SK-N-SH (cell line): ENCODE data around the gene ARHGEF26. TPM values are rescaled to one million over a fixed set of nuclear protein-coding genes. Genes with fewer than 3 reads are reported as not detected.

ENCODE experiments used
- CTCF ChIA-PET: fragments of 300-600, 350-600 bp; formaldehyde crosslinking; extraction: SDS; loops from one replicate; lab custom pipeline; 2021; lab: Yijun Ruan, JAX
- POLR2A ChIA-PET: fragments of 350-600 bp; sonication (Branson Sonifier 250); formaldehyde crosslinking; extraction: SDS; loops from one replicate; lab custom pipeline; 2020; ENCODE audit warnings: antibody characterized with exemption, inconsistent platforms; lab: Yijun Ruan, JAX
- DNase-seq: peaks from one replicate; pipeline ENCODE4 v3.0.0; 2012
- H2AFZ ChIP-seq: fragments of 200-600 bp; sonication (generic); 2 replicates; pipeline ENCODE4 v1.8.1; 2016; ENCODE audit warnings: antibody characterized with exemption, mild to moderate bottlenecking, low read depth
- H3F3A ChIP-seq: fragments of 200-600 bp; sonication (generic); replicated peaks from 2 replicates; pipeline ENCODE3; 2016; ENCODE audit warnings: antibody characterized with exemption, mild to moderate bottlenecking; ENCODE audit not compliant: insufficient read depth
- H3K27ac ChIP-seq, 2 experiments: fragments of 200-500 bp in 1 of 2; fragments of 200-600 bp in 1 of 2; sonication (Bioruptor generic) in 1 of 2; sonication (generic), shearing (Covaris generic) in 1 of 2; 2 replicates each; pipeline versions ENCODE4 v1.5.1 to v1.6.1; 2014 to 2016; ENCODE audit warnings: low read depth in 2 of 2, inconsistent platforms in 1 of 2, low read length in 1 of 2, mild to moderate bottlenecking in 1 of 2, mixed read lengths in 1 of 2
- H3K27me3 ChIP-seq: fragments of 200-600 bp; sonication (generic), shearing (Covaris generic); 2 replicates; pipeline ENCODE4 v1.6.1; 2016; ENCODE audit warnings: mixed run types; ENCODE audit not compliant: insufficient read depth
- H3K36me3 ChIP-seq, 2 experiments: fragments of 200-500 bp in 1 of 2; fragments of 200-600 bp in 1 of 2; sonication (Bioruptor generic) in 1 of 2; sonication (generic) in 1 of 2; replicated peaks in 1 of 2; 2 replicates each; pipeline versions ENCODE3 to v1.5.1; 2014 to 2016; ENCODE audit warnings: low read length in 1 of 2, mild to moderate bottlenecking in 1 of 2; ENCODE audit not compliant: insufficient read depth in 2 of 2, control insufficient read depth in 1 of 2
- H3K4me1 ChIP-seq, 2 experiments: fragments of 200-500 bp in 1 of 2; fragments of 200-600 bp in 1 of 2; sonication (Bioruptor generic) in 1 of 2; sonication (generic), shearing (Covaris generic) in 1 of 2; 2 replicates each; pipeline versions ENCODE4 v1.5.1 to v1.6.1; 2014 to 2016; ENCODE audit warnings: low read depth in 1 of 2, low read length in 1 of 2, mixed run types in 1 of 2; ENCODE audit not compliant: insufficient read depth in 2 of 2, control insufficient read depth in 1 of 2
- H3K4me2 ChIP-seq: fragments of 200-600 bp; sonication (generic), shearing (Covaris generic); 2 replicates; pipeline ENCODE4 v1.6.1; 2017; ENCODE audit warnings: mixed run types
- H3K4me3 ChIP-seq, 2 experiments: fragments of 200-500 bp in 1 of 2; fragments of 200-600 bp in 1 of 2; sonication (Bioruptor generic) in 1 of 2; sonication (generic), shearing (Covaris generic) in 1 of 2; 2 replicates each; pipeline versions ENCODE4 v1.5.1 to v1.8.1; 2014 to 2016; ENCODE audit warnings: low read depth in 2 of 2, inconsistent platforms in 1 of 2, low read length in 1 of 2, mild to moderate bottlenecking in 1 of 2, mixed read lengths in 1 of 2, moderate library complexity in 1 of 2
- H3K79me2 ChIP-seq: fragments of 200-600 bp; sonication (generic); 2 replicates; pipeline ENCODE4 v1.8.1; 2017; ENCODE audit warnings: mild to moderate bottlenecking; ENCODE audit not compliant: insufficient read depth
- H3K9ac ChIP-seq: fragments of 200-600 bp; sonication (generic); 2 replicates; pipeline ENCODE4 v1.6.1; 2017; ENCODE audit warnings: mixed run types
- H3K9me2 ChIP-seq: fragments of 200-600 bp; sonication (generic); 2 replicates; pipeline ENCODE4 v1.6.1; 2017; ENCODE audit warnings: mixed run types
- H3K9me3 ChIP-seq: fragments of 200-600 bp; sonication (generic); 2 replicates; pipeline ENCODE4 v1.6.1; 2017; ENCODE audit warnings: mixed run types, mild to moderate bottlenecking, moderate library complexity
- H4K20me1 ChIP-seq: fragments of 200-600 bp; sonication (generic); 2 replicates; pipeline ENCODE4 v1.6.1; 2017; ENCODE audit warnings: mild to moderate bottlenecking, mixed run types; ENCODE audit not compliant: insufficient read depth
- CHD2 ChIP-seq: fragments of 150-350 bp; IDR thresholded peaks from 2 replicates; pipeline ENCODE4 v1.6.1; 2018; ENCODE audit warnings: low read length; ENCODE audit not compliant: partially characterized antibody
- FOSL2 ChIP-seq: IDR thresholded peaks from 2 replicates; pipeline ENCODE4 v1.4.0; 2012; ENCODE audit warnings: low read depth, mild to moderate bottlenecking, moderate library complexity, borderline replicate concordance
- JUND ChIP-seq: IDR thresholded peaks from 2 replicates; pipeline ENCODE4 v1.4.0; 2012
- MXI1 ChIP-seq: IDR thresholded peaks from 2 replicates; pipeline ENCODE4 v1.6.1; 2012; ENCODE audit warnings: mild to moderate bottlenecking, low read depth, low read length, improper control_type of control experiment
- RAD21 ChIP-seq: IDR thresholded peaks from 2 replicates; pipeline ENCODE4 v1.6.1; 2012; ENCODE audit warnings: mild to moderate bottlenecking, low read length
- TAF1 ChIP-seq: IDR thresholded peaks from 2 replicates; pipeline ENCODE4 v1.6.1; 2012; ENCODE audit warnings: low read depth, mild to moderate bottlenecking, low read length, moderate library complexity, borderline replicate concordance
- TEAD4 ChIP-seq: IDR thresholded peaks from 2 replicates; pipeline ENCODE4 v1.4.0; 2012; ENCODE audit warnings: mild to moderate bottlenecking, borderline replicate concordance; ENCODE audit not compliant: insufficient read depth
- WGBS: methylation state at CpG from one replicate; pipeline ENCODE4 v1.1.6; 2017; ENCODE audit warnings: low lambda C conversion rate; 5-methylcytosine and 5-hydroxymethylcytosine counted together
- polyA plus RNA-seq, 3 experiments: library from polyadenylated mRNA; depleted of rRNA; stranded (reverse); fragments of >200 nt; gene quantifications; 2 replicates each; pipeline ENCODE4 v1.2.3, GENCODE V29; 2012
- TF ChIP-seq, protein P1 (sequence below): IDR thresholded peaks from 2 replicates; pipeline ENCODE4 v1.4.0; 2012; ENCODE audit warnings: low read depth

The ARHGEF26 gene
- polyA plus RNA-seq, 1 of the 3 experiments (the other 2 are of a cell fraction): 1.2 TPM

DNA sequence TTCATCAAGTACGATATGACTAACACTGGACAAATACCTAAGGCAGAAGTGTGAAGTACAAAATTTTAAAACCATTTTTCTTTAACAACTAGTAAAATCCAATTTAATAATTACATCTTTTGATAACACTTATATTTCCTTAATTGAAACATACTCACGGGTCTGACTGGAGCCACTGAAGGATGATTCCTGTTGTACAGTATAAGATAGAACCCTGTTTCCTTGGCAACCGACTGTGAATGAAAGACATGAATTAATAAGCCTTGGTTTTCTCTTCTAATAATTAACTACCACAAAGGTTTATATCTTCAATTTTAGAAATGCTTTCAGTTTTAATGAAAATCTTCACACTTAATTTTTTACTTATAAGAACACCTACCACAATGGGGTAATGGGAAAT, 183.7 kb downstream of the ARHGEF26 start:
- H4K20me1 ChIP-seq: no peaks in the 10 kb centered on the region
- H3K79me2 ChIP-seq: peaks cover 33% of the 10 kb centered on the region; the same call in 1 of the 2 replicates
- POLR2A ChIA-PET: no interaction called here
- no peak overlapping the region for H2AFZ ChIP-seq
- TF ChIP-seq CHD2 (no peak), TEAD4 (no peak), TAF1 (no peak), JUND (no peak)
- TF ChIP-seq, protein P1, sequence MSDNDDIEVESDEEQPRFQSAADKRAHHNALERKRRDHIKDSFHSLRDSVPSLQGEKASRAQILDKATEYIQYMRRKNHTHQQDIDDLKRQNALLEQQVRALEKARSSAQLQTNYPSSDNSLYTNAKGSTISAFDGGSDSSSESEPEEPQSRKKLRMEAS: no peak
- DNase-seq: no peak
- peak overlapping the region in 1 of 2 experiments; percentile 27; a peak in 1 of 4 replicates for H3K27ac ChIP-seq
- no peak overlapping the region for H3K9ac ChIP-seq
- no peak overlapping the region for H3K4me3 ChIP-seq
- no peaks in the 10 kb centered on the region for H3K27me3 ChIP-seq
- H3K4me1 ChIP-seq: peaks cover 0 to 5% of the 10 kb centered on the region in 2 experiments; a peak in 2 of 4 replicates
- H3F3A ChIP-seq: peaks cover 9% of the 10 kb centered on the region
- no peaks in the 10 kb centered on the region for H3K9me2 ChIP-seq
- H3K9me3 ChIP-seq: no peaks in the 10 kb centered on the region
- no peak overlapping the region for H3K4me2 ChIP-seq
- CTCF ChIA-PET: interaction anchor here (0.7 kb wide), 1 partner anchor 13 kb away, joined by 3 read pairs; no protein-coding TSS in a partner anchor
- H3K36me3 ChIP-seq: peaks cover 82 to 91% of the 10 kb centered on the region in 2 experiments
- 83% methylated on average over 3 of the region's 3 CpGs for WGBS

DNA sequence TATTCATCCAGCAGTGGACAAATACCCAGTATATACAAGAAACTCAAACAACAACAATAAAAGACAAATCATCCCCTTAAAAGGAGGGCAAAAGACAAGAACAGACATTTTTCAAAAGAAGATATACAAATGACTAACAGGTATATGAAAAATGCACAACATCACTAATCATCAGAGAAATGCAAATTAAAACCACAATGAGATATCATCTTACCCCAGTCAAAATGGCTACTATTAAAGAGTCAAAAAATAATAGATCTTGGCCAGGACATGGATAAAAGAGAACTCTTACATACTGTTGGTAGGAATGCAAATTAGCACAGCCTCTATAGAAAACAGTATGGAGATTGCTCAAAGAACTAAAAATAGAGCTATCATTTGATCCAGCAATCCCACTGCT, 186.2 kb downstream of the ARHGEF26 start:
- no peak for DNase-seq
- Histone ChIP-seq H2AFZ (no peak overlapping the region), H3K4me2 (no peak overlapping the region), H3K4me3 (no peak overlapping the region), H3K9me3 (no peaks in the 10 kb centered on the region), H3K9me2 (no peaks in the 10 kb centered on the region), H3K79me2 (peaks cover 35% of the 10 kb centered on the region; the same call in 1 of the 2 replicates), H3K4me1 (no peaks in the 10 kb centered on the region; a peak in 2 of 4 replicates), H3K27me3 (no peaks in the 10 kb centered on the region), H3K9ac (no peak overlapping the region), H3K36me3 (peaks cover 78 to 81% of the 10 kb centered on the region in 2 experiments), H4K20me1 (no peaks in the 10 kb centered on the region), H3F3A (no peaks in the 10 kb centered on the region), H3K27ac (no peak overlapping the region)
- ChIA-PET CTCF (interaction anchor here (1.1 kb wide), 1 partner anchor 29 kb away, joined by 4 read pairs; no protein-coding TSS in a partner anchor), POLR2A (no interaction called here)
- TF ChIP-seq RAD21 (no peak), MXI1 (no peak), FOSL2 (no peak), JUND (no peak)

Other genes starting within 250 kb of the ARHGEF26 start
- 22.8 and 33.0 TPM in 2 replicates for gene DHX36, start 203.1 kb downstream of the ARHGEF26 start, polyA plus RNA-seq (2012; rRNA removed)